Neural progenitor cell (in vitro differentiated cells): Measurements from ENCODE around the gene C2orf68.

Experiments used
- EZH2 ChIP-seq: fragments of 200-600 bp; sonication (generic); IDR thresholded peaks from 2 replicates; pipeline ENCODE4 v1.6.1; 2017; ENCODE audit warnings: antibody characterized with exemption, mild to moderate bottlenecking, moderate library complexity
- EZH2phosphoT487 ChIP-seq: fragments of 200-600 bp; sonication (generic); IDR thresholded peaks from 2 replicates; pipeline ENCODE4 v1.6.1; 2017; ENCODE audit warnings: antibody characterized with exemption
- TF ChIP-seq, protein P1 (sequence below): fragments of 200-600 bp; sonication (generic); IDR thresholded peaks from 2 replicates; pipeline ENCODE4 v1.5.1; 2017; ENCODE audit warnings: antibody characterized with exemption, mild to moderate bottlenecking

DNA sequence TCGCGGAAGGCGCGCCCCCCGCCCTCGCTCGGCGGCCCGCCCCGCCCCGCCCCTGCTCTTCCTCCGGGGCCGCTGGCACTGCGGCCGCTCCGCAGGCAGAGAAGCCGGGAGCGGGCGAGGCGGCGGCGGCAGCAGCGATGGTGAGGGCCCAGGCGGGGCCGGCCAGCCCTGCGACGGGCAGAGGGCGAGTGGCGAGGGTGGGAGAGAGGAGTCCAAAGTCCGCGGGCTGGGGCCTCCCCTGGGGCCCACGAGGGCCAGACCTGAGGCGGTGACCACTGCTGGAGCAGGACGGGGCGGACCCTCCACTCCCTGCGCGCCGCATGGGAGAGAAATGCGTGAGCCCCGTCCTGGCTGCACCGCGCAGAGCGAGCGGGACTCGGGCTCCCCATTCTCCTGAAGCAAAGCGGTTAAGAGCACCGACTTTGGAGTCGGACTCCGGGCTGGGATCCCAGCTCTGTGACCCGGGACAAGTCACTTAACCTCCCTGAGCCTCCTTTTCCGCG lies 27.5 kb downstream of the C2orf68 start, which contains the start of gene VAMP5:
- TF ChIP-seq, protein P1, sequence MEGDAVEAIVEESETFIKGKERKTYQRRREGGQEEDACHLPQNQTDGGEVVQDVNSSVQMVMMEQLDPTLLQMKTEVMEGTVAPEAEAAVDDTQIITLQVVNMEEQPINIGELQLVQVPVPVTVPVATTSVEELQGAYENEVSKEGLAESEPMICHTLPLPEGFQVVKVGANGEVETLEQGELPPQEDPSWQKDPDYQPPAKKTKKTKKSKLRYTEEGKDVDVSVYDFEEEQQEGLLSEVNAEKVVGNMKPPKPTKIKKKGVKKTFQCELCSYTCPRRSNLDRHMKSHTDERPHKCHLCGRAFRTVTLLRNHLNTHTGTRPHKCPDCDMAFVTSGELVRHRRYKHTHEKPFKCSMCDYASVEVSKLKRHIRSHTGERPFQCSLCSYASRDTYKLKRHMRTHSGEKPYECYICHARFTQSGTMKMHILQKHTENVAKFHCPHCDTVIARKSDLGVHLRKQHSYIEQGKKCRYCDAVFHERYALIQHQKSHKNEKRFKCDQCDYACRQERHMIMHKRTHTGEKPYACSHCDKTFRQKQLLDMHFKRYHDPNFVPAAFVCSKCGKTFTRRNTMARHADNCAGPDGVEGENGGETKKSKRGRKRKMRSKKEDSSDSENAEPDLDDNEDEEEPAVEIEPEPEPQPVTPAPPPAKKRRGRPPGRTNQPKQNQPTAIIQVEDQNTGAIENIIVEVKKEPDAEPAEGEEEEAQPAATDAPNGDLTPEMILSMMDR, result no peak
- TF ChIP-seq EZH2 (peak; percentile 83), EZH2phosphoT487 (peak; percentile 64)
